HepG2 (cell line): ENCODE measurements around the gene PCGF3.

Experiments used
- RFX5 ChIP-seq: IDR thresholded peaks from 2 replicates; pipeline ENCODE4 v1.6.1; 2011; ENCODE audit warnings: low read depth, low read length, improper control_type of control experiment
- ZNF124 ChIP-seq: sonication (generic); formaldehyde crosslinking; IDR thresholded peaks from 2 replicates; pipeline ENCODE4 v1.4.0; 2020; ENCODE audit warnings: missing genetic modification reagents
- TF ChIP-seq, protein P1 (sequence below): sonication (generic); formaldehyde crosslinking; IDR thresholded peaks from 2 replicates; pipeline ENCODE4 v1.8.1; 2023; ENCODE audit warnings: missing genetic modification reagents, mild to moderate bottlenecking, borderline replicate concordance

DNA sequence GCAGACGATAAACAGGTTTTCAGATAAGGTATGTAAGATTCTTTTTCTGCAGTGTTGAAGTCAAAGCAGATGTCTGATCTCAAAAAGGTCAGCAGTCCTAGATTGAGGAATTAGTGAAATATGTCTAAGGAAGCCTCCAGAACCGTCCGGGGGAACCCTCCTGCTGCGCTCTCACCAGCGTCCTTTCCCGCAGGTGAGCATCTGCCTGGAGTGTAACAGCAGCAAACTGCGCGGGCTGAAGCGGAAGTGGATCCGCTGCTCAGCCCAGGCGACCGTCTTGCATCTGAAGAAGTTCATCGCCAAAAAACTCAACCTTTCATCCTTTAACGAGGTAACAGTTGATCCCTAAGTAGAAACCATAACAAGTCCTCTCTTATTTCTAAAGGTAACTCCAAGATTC lies 55.5 kb downstream of the PCGF3 start:
- no peak for TF ChIP-seq RFX5
- no peak for TF ChIP-seq ZNF124
- TF ChIP-seq, protein P1, sequence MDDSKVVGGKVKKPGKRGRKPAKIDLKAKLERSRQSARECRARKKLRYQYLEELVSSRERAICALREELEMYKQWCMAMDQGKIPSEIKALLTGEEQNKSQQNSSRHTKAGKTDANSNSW (CRISPR knock-in tag), result no peak
